HEK293 (cell line): ENCODE results near the gene SF1.

ENCODE experiments used
- BCL11B ChIP-seq: fragments of 450-650 bp; formaldehyde crosslinking; IDR thresholded peaks from 2 replicates; pipeline ENCODE4 v1.5.1; 2016; ENCODE audit warnings: low read depth, missing biosample characterization, missing genetic modification characterization
- GFI1B ChIP-seq: fragments of 450-650 bp; formaldehyde crosslinking; IDR thresholded peaks from 2 replicates; pipeline ENCODE4 v1.5.1; 2016; ENCODE audit warnings: missing biosample characterization, missing genetic modification characterization
- GLI2 ChIP-seq: fragments of 450-650 bp; formaldehyde crosslinking; IDR thresholded peaks from 2 replicates; pipeline ENCODE4; 2017; ENCODE audit warnings: missing biosample characterization, missing genetic modification characterization, low read depth, borderline replicate concordance
- HOXD13 ChIP-seq: sonication (generic); formaldehyde crosslinking; IDR thresholded peaks from 2 replicates; pipeline ENCODE4 v1.8.0; 2022; ENCODE audit warnings: missing genetic modification reagents, borderline replicate concordance
- IKZF3 ChIP-seq: fragments of 450-650 bp; IDR thresholded peaks from 2 replicates; pipeline ENCODE4 v1.5.0; 2018; ENCODE audit warnings: missing biosample characterization, mild to moderate bottlenecking, missing genetic modification characterization, moderate library complexity
- KLF1 ChIP-seq: fragments of 450-650 bp; formaldehyde crosslinking; IDR thresholded peaks from 2 replicates; pipeline ENCODE4 v1.5.1; 2016; ENCODE audit warnings: missing biosample characterization, missing genetic modification characterization
- KLF10 ChIP-seq: fragments of 450-650 bp; IDR thresholded peaks from 2 replicates; pipeline ENCODE4 v1.5.1; 2018; ENCODE audit warnings: missing biosample characterization, mild to moderate bottlenecking, missing genetic modification characterization
- KLF9 ChIP-seq: fragments of 450-650 bp; formaldehyde crosslinking; IDR thresholded peaks from 2 replicates; pipeline ENCODE4 v1.5.1; 2016; ENCODE audit warnings: missing biosample characterization, missing genetic modification characterization, low read depth
- SP7 ChIP-seq: fragments of 450-650 bp; formaldehyde crosslinking; IDR thresholded peaks from 2 replicates; pipeline ENCODE4 v1.5.1; 2016; ENCODE audit warnings: missing biosample characterization, missing genetic modification characterization
- ZBTB20 ChIP-seq: fragments of 450-650 bp; formaldehyde crosslinking; IDR thresholded peaks from 2 replicates; pipeline ENCODE4 v1.5.1; 2016; ENCODE audit warnings: missing biosample characterization, missing genetic modification characterization
- ZBTB49 ChIP-seq: fragments of 450-650 bp; formaldehyde crosslinking; IDR thresholded peaks from 2 replicates; pipeline ENCODE4 v1.5.1; 2016; ENCODE audit warnings: missing biosample characterization, missing genetic modification characterization, low read depth
- ZBTB8A ChIP-seq: fragments of 450-650 bp; formaldehyde crosslinking; IDR thresholded peaks from 2 replicates; pipeline ENCODE4 v1.5.1; 2016; ENCODE audit warnings: missing biosample characterization, missing genetic modification characterization
- ZFP69B ChIP-seq: fragments of 450-650 bp; formaldehyde crosslinking; IDR thresholded peaks from 2 replicates; pipeline ENCODE4 v1.5.1; 2016; ENCODE audit warnings: missing biosample characterization, missing genetic modification characterization
- ZIC2 ChIP-seq: fragments of 450-650 bp; formaldehyde crosslinking; IDR thresholded peaks from 2 replicates; pipeline ENCODE4 v1.5.1; 2016; ENCODE audit warnings: missing biosample characterization, missing genetic modification characterization
- ZNF114 ChIP-seq: fragments of 450-650 bp; formaldehyde crosslinking; IDR thresholded peaks from 2 replicates; pipeline ENCODE4 v1.5.0; 2017; ENCODE audit warnings: missing biosample characterization, missing genetic modification characterization
- ZNF23 ChIP-seq: fragments of 450-650 bp; formaldehyde crosslinking; IDR thresholded peaks from 2 replicates; pipeline ENCODE4 v1.5.1; 2016; ENCODE audit warnings: missing biosample characterization, missing genetic modification characterization, borderline replicate concordance
- ZNF239 ChIP-seq: fragments of 450-650 bp; formaldehyde crosslinking; IDR thresholded peaks from 2 replicates; pipeline ENCODE4 v1.5.1; 2016; ENCODE audit warnings: missing biosample characterization, missing genetic modification characterization
- ZNF324 ChIP-seq: fragments of 450-650 bp; formaldehyde crosslinking; IDR thresholded peaks from 2 replicates; pipeline ENCODE4 v1.5.1; 2016; ENCODE audit warnings: missing biosample characterization, missing genetic modification characterization
- ZNF335 ChIP-seq: fragments of 450-650 bp; formaldehyde crosslinking; conservative IDR thresholded peaks from 2 replicates; pipeline ENCODE4 v1.5.1; 2016; ENCODE audit warnings: missing biosample characterization, missing genetic modification characterization
- ZNF423 ChIP-seq: fragments of 450-650 bp; formaldehyde crosslinking; IDR thresholded peaks from 2 replicates; pipeline ENCODE4 v1.5.1; 2016; ENCODE audit warnings: missing biosample characterization, missing genetic modification characterization
- ZNF48 ChIP-seq: fragments of 450-650 bp; formaldehyde crosslinking; IDR thresholded peaks from 2 replicates; pipeline ENCODE4 v1.5.1; 2016; ENCODE audit warnings: missing biosample characterization, missing genetic modification characterization
- ZNF530 ChIP-seq: fragments of 450-650 bp; formaldehyde crosslinking; IDR thresholded peaks from 2 replicates; pipeline ENCODE4 v1.5.1; 2016; ENCODE audit warnings: low read depth, missing biosample characterization, missing genetic modification characterization
- ZNF658 ChIP-seq: fragments of 450-650 bp; formaldehyde crosslinking; IDR thresholded peaks from 2 replicates; pipeline ENCODE4; 2016; ENCODE audit warnings: missing biosample characterization, missing genetic modification characterization
- ZNF660 ChIP-seq: fragments of 450-650 bp; IDR thresholded peaks from 2 replicates; pipeline ENCODE4 v1.5.1; 2018; ENCODE audit warnings: missing biosample characterization, mild to moderate bottlenecking, missing genetic modification characterization
- ZNF692 ChIP-seq: fragments of 450-650 bp; formaldehyde crosslinking; IDR thresholded peaks from 2 replicates; pipeline ENCODE4 v1.5.1; 2016; ENCODE audit warnings: missing biosample characterization, missing genetic modification characterization
- ZNF785 ChIP-seq: fragments of 450-650 bp; formaldehyde crosslinking; IDR thresholded peaks from 2 replicates; pipeline ENCODE4 v1.5.1; 2016; ENCODE audit warnings: missing biosample characterization, missing genetic modification characterization
- ZNF792 ChIP-seq: fragments of 450-650 bp; formaldehyde crosslinking; IDR thresholded peaks from 2 replicates; pipeline ENCODE4 v1.5.1; 2016; ENCODE audit warnings: missing biosample characterization, missing genetic modification characterization
- ZXDB ChIP-seq: fragments of 450-650 bp; formaldehyde crosslinking; IDR thresholded peaks from 2 replicates; pipeline ENCODE4 v1.5.1; 2016; ENCODE audit warnings: missing biosample characterization, missing genetic modification characterization
- TF ChIP-seq, protein P1 (sequence below): fragments of 450-650 bp; formaldehyde crosslinking; IDR thresholded peaks from 2 replicates; pipeline ENCODE4 v1.5.1; 2016; ENCODE audit warnings: missing biosample characterization, missing genetic modification characterization
- TF ChIP-seq, protein P2 (sequence below): fragments of 450-650 bp; formaldehyde crosslinking; optimal IDR thresholded peaks from 2 replicates; pipeline ENCODE3; 2016; ENCODE audit warnings: missing biosample characterization, mild to moderate bottlenecking, missing genetic modification characterization
- TF ChIP-seq, protein P3 (sequence below): fragments of 450-650 bp; formaldehyde crosslinking; IDR thresholded peaks from 2 replicates; pipeline ENCODE4 v1.5.1; 2016; ENCODE audit warnings: missing biosample characterization, missing genetic modification characterization
- TF ChIP-seq, protein P4 (sequence below): fragments of 450-650 bp; formaldehyde crosslinking; IDR thresholded peaks from 2 replicates; pipeline ENCODE4 v1.5.1; 2016; ENCODE audit warnings: missing biosample characterization, missing genetic modification characterization

The SF1 gene

GRCh38 chr11:64742889-64743590, 35.3 kb downstream of the SF1 start (continued):
- TF ChIP-seq, protein P1, sequence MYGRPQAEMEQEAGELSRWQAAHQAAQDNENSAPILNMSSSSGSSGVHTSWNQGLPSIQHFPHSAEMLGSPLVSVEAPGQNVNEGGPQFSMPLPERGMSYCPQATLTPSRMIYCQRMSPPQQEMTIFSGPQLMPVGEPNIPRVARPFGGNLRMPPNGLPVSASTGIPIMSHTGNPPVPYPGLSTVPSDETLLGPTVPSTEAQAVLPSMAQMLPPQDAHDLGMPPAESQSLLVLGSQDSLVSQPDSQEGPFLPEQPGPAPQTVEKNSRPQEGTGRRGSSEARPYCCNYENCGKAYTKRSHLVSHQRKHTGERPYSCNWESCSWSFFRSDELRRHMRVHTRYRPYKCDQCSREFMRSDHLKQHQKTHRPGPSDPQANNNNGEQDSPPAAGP, result peak; percentile 76
- TF ChIP-seq KLF10 (peak; percentile 43; the same call in 1 of the 2 replicates), ZNF239 (tag by site-specific recombination) (no peak), ZNF792 (tag by site-specific recombination) (no peak), ZFP69B (tag by site-specific recombination) (no peak), SP7 (tag by site-specific recombination) (peak; percentile 40), ZNF23 (tag by site-specific recombination) (no peak), ZBTB20 (tag by site-specific recombination) (no peak), ZNF335 (peak; percentile 39), HOXD13 (no peak), ZIC2 (peak; percentile 93), ZBTB49 (tag by site-specific recombination) (no peak), ZNF324 (no peak), ZNF692 (tag by site-specific recombination) (peak; percentile 39; the same call in 1 of the 2 replicates), KLF1 (tag by site-specific recombination) (peak; percentile 88), BCL11B (tag by site-specific recombination) (peak; percentile 75; the same call in 1 of the 2 replicates), ZNF114 (no peak), ZNF423 (tag by site-specific recombination) (peak; percentile 54; the same call in 1 of the 2 replicates), ZNF658 (tag by site-specific recombination) (no peak), ZNF48 (tag by site-specific recombination) (no peak), ZXDB (tag by site-specific recombination) (0 out of 2 replicates have a peak, but pooled peaks have one; percentile 25), GLI2 (tag by site-specific recombination) (no peak), IKZF3 (tag by site-specific recombination) (0 out of 2 replicates have a peak, but pooled peaks have one; percentile 4), GFI1B (no peak), ZNF660 (tag by site-specific recombination) (0 out of 2 replicates have a peak, but pooled peaks have one; percentile 28), KLF9 (peak; percentile 84), ZNF530 (tag by site-specific recombination) (no peak), ZNF785 (tag by site-specific recombination) (no peak), ZBTB8A (tag by site-specific recombination) (peak; percentile 69)
- TF ChIP-seq, protein P2, sequence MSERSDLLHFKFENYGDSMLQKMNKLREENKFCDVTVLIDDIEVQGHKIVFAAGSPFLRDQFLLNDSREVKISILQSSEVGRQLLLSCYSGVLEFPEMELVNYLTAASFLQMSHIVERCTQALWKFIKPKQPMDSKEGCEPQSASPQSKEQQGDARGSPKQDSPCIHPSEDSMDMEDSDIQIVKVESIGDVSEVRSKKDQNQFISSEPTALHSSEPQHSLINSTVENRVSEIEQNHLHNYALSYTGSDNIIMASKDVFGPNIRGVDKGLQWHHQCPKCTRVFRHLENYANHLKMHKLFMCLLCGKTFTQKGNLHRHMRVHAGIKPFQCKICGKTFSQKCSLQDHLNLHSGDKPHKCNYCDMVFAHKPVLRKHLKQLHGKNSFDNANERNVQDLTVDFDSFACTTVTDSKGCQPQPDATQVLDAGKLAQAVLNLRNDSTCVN (tag by site-specific recombination), result peak; percentile 28
- TF ChIP-seq, protein P3, sequence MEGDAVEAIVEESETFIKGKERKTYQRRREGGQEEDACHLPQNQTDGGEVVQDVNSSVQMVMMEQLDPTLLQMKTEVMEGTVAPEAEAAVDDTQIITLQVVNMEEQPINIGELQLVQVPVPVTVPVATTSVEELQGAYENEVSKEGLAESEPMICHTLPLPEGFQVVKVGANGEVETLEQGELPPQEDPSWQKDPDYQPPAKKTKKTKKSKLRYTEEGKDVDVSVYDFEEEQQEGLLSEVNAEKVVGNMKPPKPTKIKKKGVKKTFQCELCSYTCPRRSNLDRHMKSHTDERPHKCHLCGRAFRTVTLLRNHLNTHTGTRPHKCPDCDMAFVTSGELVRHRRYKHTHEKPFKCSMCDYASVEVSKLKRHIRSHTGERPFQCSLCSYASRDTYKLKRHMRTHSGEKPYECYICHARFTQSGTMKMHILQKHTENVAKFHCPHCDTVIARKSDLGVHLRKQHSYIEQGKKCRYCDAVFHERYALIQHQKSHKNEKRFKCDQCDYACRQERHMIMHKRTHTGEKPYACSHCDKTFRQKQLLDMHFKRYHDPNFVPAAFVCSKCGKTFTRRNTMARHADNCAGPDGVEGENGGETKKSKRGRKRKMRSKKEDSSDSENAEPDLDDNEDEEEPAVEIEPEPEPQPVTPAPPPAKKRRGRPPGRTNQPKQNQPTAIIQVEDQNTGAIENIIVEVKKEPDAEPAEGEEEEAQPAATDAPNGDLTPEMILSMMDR (tag by site-specific recombination), result peak; percentile 84
- TF ChIP-seq, protein P4, sequence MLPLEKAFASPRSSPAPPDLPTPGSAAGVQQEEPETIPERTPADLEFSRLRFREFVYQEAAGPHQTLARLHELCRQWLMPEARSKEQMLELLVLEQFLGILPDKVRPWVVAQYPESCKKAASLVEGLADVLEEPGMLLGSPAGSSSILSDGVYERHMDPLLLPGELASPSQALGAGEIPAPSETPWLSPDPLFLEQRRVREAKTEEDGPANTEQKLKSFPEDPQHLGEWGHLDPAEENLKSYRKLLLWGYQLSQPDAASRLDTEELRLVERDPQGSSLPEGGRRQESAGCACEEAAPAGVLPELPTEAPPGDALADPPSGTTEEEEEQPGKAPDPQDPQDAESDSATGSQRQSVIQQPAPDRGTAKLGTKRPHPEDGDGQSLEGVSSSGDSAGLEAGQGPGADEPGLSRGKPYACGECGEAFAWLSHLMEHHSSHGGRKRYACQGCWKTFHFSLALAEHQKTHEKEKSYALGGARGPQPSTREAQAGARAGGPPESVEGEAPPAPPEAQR (tag by site-specific recombination), result no peak
